ENCODE measurements around the gene KCNK15. TPM values are rescaled to one million over a fixed set of nuclear protein-coding genes. Genes with fewer than 3 reads are reported as not detected.

Gene KCNK15
- total and polyA plus RNA-seq, 10 of the 15 experiments (the other 5 are each of a cell fraction or from before 2014, with no cell fraction given), result not detected

- Histone ChIP-seq H3K4me1 (ENCODE audit: control insufficient read depth, insufficient read depth, low read length) (no peaks in the 10 kb centered on the region; the same call in 1 of the 2 replicates), H3K79me2 (ENCODE audit: control insufficient read depth, insufficient read depth, low read length) (no peaks in the 10 kb centered on the region), H2AFZ (ENCODE audit: control insufficient read depth, low read depth, low read length) (no peak overlapping the region), H4K20me1 (ENCODE audit: control insufficient read depth, insufficient read depth) (no peaks in the 10 kb centered on the region), H3K4me2 (ENCODE audit: control insufficient read depth, insufficient read depth) (no peak overlapping the region), H3K36me3 (ENCODE audit: control insufficient read depth in 2 of 2, insufficient read depth in 2 of 2, low read length in 1 of 2) (no peaks in the 10 kb centered on the region), H3K9ac (ENCODE audit: control insufficient read depth, insufficient read depth, low read length) (no peak overlapping the region), H3K9me3 (replicated peaks; ENCODE audit: control insufficient read depth, insufficient read depth, low read length) (no peaks in the 10 kb centered on the region), H3K27me3 (replicated peaks in 1 of 2; ENCODE audit: control insufficient read depth in 2 of 2, insufficient read depth in 2 of 2, low read length in 1 of 2) (peaks cover 0 to 1% of the 10 kb centered on the region in 2 experiments; a peak in 1 of 4 replicates), H3K4me3 (no peak overlapping the region), H3K27ac (ENCODE audit: control insufficient read depth, insufficient read depth) (no peak overlapping the region)
- ChIA-PET POLR2A (interaction anchor here (0.5 kb wide), 1 partner anchor 43 kb away, joined by 4 read pairs; no protein-coding TSS in a partner anchor), RAD21 (ENCODE audit: unreplicated experiment) (no interaction called here), SMC1A (ENCODE audit: uncharacterized antibody, unreplicated experiment) (no interaction called here), CTCF (interaction anchor here (0.5 to 1.3 kb wide), 2 partner anchors 87 to 1043 kb away, joined by 3 to 4 read pairs; no protein-coding TSS in a partner anchor)
- 26% methylated on average over 11 of the region's 11 CpGs for WGBS (ENCODE audit: insufficient coverage, insufficient replicate concordance, low lambda C conversion rate, missing lambda C conversion rate)
- in situ Hi-C loops (cut with MboI) (no loop called here), intact Hi-C loops (cut with micrococcal nuclease; ENCODE audit: unreplicated experiment) (no loop called here)
- FAIRE-seq (no peak), DNase-seq (ENCODE audit: low read depth, low spot score) (no peak), ATAC-seq (no peak)
- BruUV-seq (replicated peaks), result no TSS peak
- TF ChIP-seq, protein P1, sequence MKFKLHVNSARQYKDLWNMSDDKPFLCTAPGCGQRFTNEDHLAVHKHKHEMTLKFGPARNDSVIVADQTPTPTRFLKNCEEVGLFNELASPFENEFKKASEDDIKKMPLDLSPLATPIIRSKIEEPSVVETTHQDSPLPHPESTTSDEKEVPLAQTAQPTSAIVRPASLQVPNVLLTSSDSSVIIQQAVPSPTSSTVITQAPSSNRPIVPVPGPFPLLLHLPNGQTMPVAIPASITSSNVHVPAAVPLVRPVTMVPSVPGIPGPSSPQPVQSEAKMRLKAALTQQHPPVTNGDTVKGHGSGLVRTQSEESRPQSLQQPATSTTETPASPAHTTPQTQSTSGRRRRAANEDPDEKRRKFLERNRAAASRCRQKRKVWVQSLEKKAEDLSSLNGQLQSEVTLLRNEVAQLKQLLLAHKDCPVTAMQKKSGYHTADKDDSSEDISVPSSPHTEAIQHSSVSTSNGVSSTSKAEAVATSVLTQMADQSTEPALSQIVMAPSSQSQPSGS (IDR thresholded peaks at IDR 0.05; ENCODE audit: low read length), result no peak
- TF ChIP-seq SMAD5 (IDR thresholded peaks at IDR 0.05; ENCODE audit: low read depth) (no peak), BMI1 (IDR thresholded peaks at IDR 0.05; ENCODE audit: borderline replicate concordance) (no peak), RUNX3 (IDR thresholded peaks at IDR 0.05; ENCODE audit: low read length) (no peak), FOS (IDR thresholded peaks at IDR 0.05; ENCODE audit: borderline replicate concordance, extremely low read depth, insufficient read length) (no peak), CREM (IDR thresholded peaks at IDR 0.05; ENCODE audit: low read depth) (no peak), ASH2L (IDR thresholded peaks at IDR 0.05; ENCODE audit: borderline replicate concordance, low read depth) (no peak), MXI1 (IDR thresholded peaks at IDR 0.05; ENCODE audit: low read depth, low read length) (no peak), TARDBP (IDR thresholded peaks at IDR 0.05; ENCODE audit: borderline replicate concordance) (no peak), TBL1XR1 (IDR thresholded peaks at IDR 0.05; ENCODE audit: low read depth, low read length) (no peak)
- TF ChIP-seq, protein P2, sequence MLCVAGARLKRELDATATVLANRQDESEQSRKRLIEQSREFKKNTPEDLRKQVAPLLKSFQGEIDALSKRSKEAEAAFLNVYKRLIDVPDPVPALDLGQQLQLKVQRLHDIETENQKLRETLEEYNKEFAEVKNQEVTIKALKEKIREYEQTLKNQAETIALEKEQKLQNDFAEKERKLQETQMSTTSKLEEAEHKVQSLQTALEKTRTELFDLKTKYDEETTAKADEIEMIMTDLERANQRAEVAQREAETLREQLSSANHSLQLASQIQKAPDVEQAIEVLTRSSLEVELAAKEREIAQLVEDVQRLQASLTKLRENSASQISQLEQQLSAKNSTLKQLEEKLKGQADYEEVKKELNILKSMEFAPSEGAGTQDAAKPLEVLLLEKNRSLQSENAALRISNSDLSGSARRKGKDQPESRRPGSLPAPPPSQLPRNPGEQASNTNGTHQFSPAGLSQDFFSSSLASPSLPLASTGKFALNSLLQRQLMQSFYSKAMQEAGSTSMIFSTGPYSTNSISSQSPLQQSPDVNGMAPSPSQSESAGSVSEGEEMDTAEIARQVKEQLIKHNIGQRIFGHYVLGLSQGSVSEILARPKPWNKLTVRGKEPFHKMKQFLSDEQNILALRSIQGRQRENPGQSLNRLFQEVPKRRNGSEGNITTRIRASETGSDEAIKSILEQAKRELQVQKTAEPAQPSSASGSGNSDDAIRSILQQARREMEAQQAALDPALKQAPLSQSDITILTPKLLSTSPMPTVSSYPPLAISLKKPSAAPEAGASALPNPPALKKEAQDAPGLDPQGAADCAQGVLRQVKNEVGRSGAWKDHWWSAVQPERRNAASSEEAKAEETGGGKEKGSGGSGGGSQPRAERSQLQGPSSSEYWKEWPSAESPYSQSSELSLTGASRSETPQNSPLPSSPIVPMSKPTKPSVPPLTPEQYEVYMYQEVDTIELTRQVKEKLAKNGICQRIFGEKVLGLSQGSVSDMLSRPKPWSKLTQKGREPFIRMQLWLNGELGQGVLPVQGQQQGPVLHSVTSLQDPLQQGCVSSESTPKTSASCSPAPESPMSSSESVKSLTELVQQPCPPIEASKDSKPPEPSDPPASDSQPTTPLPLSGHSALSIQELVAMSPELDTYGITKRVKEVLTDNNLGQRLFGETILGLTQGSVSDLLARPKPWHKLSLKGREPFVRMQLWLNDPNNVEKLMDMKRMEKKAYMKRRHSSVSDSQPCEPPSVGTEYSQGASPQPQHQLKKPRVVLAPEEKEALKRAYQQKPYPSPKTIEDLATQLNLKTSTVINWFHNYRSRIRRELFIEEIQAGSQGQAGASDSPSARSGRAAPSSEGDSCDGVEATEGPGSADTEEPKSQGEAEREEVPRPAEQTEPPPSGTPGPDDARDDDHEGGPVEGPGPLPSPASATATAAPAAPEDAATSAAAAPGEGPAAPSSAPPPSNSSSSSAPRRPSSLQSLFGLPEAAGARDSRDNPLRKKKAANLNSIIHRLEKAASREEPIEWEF (IDR thresholded peaks at IDR 0.05; ENCODE audit: insufficient replicate concordance, low read depth, low read length), result no peak
- TF ChIP-seq, protein P3, sequence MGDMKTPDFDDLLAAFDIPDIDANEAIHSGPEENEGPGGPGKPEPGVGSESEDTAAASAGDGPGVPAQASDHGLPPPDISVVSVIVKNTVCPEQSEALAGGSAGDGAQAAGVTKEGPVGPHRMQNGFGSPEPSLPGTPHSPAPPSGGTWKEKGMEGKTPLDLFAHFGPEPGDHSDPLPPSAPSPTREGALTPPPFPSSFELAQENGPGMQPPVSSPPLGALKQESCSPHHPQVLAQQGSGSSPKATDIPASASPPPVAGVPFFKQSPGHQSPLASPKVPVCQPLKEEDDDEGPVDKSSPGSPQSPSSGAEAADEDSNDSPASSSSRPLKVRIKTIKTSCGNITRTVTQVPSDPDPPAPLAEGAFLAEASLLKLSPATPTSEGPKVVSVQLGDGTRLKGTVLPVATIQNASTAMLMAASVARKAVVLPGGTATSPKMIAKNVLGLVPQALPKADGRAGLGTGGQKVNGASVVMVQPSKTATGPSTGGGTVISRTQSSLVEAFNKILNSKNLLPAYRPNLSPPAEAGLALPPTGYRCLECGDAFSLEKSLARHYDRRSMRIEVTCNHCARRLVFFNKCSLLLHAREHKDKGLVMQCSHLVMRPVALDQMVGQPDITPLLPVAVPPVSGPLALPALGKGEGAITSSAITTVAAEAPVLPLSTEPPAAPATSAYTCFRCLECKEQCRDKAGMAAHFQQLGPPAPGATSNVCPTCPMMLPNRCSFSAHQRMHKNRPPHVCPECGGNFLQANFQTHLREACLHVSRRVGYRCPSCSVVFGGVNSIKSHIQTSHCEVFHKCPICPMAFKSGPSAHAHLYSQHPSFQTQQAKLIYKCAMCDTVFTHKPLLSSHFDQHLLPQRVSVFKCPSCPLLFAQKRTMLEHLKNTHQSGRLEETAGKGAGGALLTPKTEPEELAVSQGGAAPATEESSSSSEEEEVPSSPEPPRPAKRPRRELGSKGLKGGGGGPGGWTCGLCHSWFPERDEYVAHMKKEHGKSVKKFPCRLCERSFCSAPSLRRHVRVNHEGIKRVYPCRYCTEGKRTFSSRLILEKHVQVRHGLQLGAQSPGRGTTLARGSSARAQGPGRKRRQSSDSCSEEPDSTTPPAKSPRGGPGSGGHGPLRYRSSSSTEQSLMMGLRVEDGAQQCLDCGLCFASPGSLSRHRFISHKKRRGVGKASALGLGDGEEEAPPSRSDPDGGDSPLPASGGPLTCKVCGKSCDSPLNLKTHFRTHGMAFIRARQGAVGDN (IDR thresholded peaks at IDR 0.05), result no peak
Observed at GRCh38 chr20:44770484-44771171, 25.0 kb downstream of the KCNK15 start.
